Measurements from ENCODE around the gene SHMT2. TPM values are rescaled to one million over a fixed set of nuclear protein-coding genes. Genes with fewer than 3 reads are reported as not detected.

Gene SHMT2
- total RNA-seq, 1 experiment from 2014 or later: 297 TPM

- H3K4me1 Mint-ChIP-seq: no peaks in the 10 kb centered on the region
- H3K27me3 Mint-ChIP-seq (ENCODE audit: low read depth): no peaks in the 10 kb centered on the region
- peaks cover 66% of the 10 kb centered on the region for H3K36me3 Mint-ChIP-seq
- no peak for TF ChIP-seq ZNF532 (CRISPR knock-in tag; IDR thresholded peaks at IDR 0.05; ENCODE audit: borderline replicate concordance)
- TF ChIP-seq FOXP1 (CRISPR knock-in tag; IDR thresholded peaks at IDR 0.05; ENCODE audit: borderline replicate concordance): no peak
- TF ChIP-seq NR2C2 (CRISPR knock-in tag; IDR thresholded peaks at IDR 0.05): no peak
- TF ChIP-seq JUN (CRISPR knock-in tag; IDR thresholded peaks at IDR 0.05): no peak
- TF ChIP-seq PREB (CRISPR knock-in tag; IDR thresholded peaks at IDR 0.05; ENCODE audit: borderline replicate concordance): no peak
- TF ChIP-seq SMAD4 (CRISPR knock-in tag; IDR thresholded peaks at IDR 0.05): no peak
- TF ChIP-seq FOXK1 (CRISPR knock-in tag; IDR thresholded peaks at IDR 0.05): no peak
- TF ChIP-seq FOXJ3 (CRISPR knock-in tag; IDR thresholded peaks at IDR 0.05; ENCODE audit: borderline replicate concordance): no peak
- no peak for TF ChIP-seq STAT6 (CRISPR knock-in tag; conservative IDR thresholded peaks at IDR 0.05; ENCODE audit: low read depth)
- TF ChIP-seq CREB1 (CRISPR knock-in tag; IDR thresholded peaks at IDR 0.05): no peak
- no peak for TF ChIP-seq ZNF396 (CRISPR knock-in tag; IDR thresholded peaks at IDR 0.05; ENCODE audit: borderline replicate concordance)
- no peak overlapping the region for H3K27ac Mint-ChIP-seq
- ATAC-seq (no peak), DNase-seq (ENCODE audit: low spot score) (no peak)
- ChIA-PET POLR2A (no interaction called here), CTCF (no interaction called here)
- no peaks in the 10 kb centered on the region for H3K9me3 Mint-ChIP-seq
- no peak overlapping the region for H3K4me3 Mint-ChIP-seq
These were observed 29.0 kb upstream of the SHMT2 start for GRCh38 chr12:57200497-57200896.

GRCh38 chr12:57201219-57201618 lies 28.3 kb upstream of the SHMT2 start:
- TF ChIP-seq PREB (CRISPR knock-in tag; IDR thresholded peaks at IDR 0.05; ENCODE audit: borderline replicate concordance) (no peak), ARID4B (CRISPR knock-in tag; IDR thresholded peaks at IDR 0.05; ENCODE audit: borderline replicate concordance) (no peak)
- CTCF ChIA-PET: no interaction called here
- no peak overlapping the region for H3K27ac Mint-ChIP-seq
- DNase-seq (ENCODE audit: low spot score): no peak
- no peak for ATAC-seq
- H3K4me3 Mint-ChIP-seq: no peak overlapping the region
- H3K9me3 Mint-ChIP-seq: no peaks in the 10 kb centered on the region
- H3K36me3 Mint-ChIP-seq: peaks cover 67% of the 10 kb centered on the region
- POLR2A ChIA-PET: no interaction called here
- H3K4me1 Mint-ChIP-seq: no peaks in the 10 kb centered on the region
- H3K27me3 Mint-ChIP-seq (ENCODE audit: low read depth): no peaks in the 10 kb centered on the region
